ENCODE measurements around the gene RNF224. TPM values are rescaled to one million over a fixed set of nuclear protein-coding genes. Genes with fewer than 3 reads are reported as not detected.

Gene RNF224
- total and polyA plus RNA-seq, 2 of the 13 experiments (the other 11 are each of a cell fraction or from before 2014, with no cell fraction given) = 0.09 TPM; not detected in 1

- TF ChIP-seq, protein P1, sequence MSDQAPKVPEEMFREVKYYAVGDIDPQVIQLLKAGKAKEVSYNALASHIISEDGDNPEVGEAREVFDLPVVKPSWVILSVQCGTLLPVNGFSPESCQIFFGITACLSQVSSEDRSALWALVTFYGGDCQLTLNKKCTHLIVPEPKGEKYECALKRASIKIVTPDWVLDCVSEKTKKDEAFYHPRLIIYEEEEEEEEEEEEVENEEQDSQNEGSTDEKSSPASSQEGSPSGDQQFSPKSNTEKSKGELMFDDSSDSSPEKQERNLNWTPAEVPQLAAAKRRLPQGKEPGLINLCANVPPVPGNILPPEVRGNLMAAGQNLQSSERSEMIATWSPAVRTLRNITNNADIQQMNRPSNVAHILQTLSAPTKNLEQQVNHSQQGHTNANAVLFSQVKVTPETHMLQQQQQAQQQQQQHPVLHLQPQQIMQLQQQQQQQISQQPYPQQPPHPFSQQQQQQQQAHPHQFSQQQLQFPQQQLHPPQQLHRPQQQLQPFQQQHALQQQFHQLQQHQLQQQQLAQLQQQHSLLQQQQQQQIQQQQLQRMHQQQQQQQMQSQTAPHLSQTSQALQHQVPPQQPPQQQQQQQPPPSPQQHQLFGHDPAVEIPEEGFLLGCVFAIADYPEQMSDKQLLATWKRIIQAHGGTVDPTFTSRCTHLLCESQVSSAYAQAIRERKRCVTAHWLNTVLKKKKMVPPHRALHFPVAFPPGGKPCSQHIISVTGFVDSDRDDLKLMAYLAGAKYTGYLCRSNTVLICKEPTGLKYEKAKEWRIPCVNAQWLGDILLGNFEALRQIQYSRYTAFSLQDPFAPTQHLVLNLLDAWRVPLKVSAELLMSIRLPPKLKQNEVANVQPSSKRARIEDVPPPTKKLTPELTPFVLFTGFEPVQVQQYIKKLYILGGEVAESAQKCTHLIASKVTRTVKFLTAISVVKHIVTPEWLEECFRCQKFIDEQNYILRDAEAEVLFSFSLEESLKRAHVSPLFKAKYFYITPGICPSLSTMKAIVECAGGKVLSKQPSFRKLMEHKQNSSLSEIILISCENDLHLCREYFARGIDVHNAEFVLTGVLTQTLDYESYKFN (CRISPR knock-in tag; conservative IDR thresholded peaks at IDR 0.05) = peak; percentile 91
- TF ChIP-seq ZMYM2 (CRISPR knock-in tag; IDR thresholded peaks at IDR 0.05) = 0 out of 2 replicates have a peak, but pooled peaks have one; percentile 52
- TF ChIP-seq, protein P2, sequence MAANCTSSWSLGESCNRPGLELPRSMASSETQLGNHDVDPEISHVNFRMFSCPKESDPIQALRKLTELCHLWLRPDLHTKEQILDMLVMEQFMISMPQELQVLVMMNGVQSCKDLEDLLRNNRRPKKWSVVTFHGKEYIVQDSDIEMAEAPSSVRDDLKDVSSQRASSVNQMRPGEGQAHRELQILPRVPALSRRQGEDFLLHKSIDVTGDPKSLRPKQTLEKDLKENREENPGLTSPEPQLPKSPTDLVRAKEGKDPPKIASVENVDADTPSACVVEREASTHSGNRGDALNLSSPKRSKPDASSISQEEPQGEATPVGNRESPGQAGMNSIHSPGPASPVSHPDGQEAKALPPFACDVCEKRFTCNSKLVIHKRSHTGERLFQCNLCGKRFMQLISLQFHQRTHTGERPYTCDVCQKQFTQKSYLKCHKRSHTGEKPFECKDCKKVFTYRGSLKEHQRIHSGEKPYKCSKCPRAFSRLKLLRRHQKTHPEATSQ (CRISPR knock-in tag; IDR thresholded peaks at IDR 0.05; ENCODE audit: borderline replicate concordance) = no peak
- TF ChIP-seq, protein P3, sequence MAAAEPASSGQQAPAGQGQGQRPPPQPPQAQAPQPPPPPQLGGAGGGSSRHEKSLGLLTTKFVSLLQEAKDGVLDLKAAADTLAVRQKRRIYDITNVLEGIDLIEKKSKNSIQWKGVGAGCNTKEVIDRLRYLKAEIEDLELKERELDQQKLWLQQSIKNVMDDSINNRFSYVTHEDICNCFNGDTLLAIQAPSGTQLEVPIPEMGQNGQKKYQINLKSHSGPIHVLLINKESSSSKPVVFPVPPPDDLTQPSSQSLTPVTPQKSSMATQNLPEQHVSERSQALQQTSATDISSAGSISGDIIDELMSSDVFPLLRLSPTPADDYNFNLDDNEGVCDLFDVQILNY (CRISPR knock-in tag; conservative IDR thresholded peaks at IDR 0.05) = 0 out of 2 replicates have a peak, but pooled peaks have one; percentile 29
- no peak; the same call in none of the 2 replicates for TF ChIP-seq FOSL2 (CRISPR knock-in tag; IDR thresholded peaks at IDR 0.05)
- no peak for TF ChIP-seq GPBP1L1 (CRISPR knock-in tag; IDR thresholded peaks at IDR 0.05)
- TF ChIP-seq ZNF749 (CRISPR knock-in tag; IDR thresholded peaks at IDR 0.05; ENCODE audit: borderline replicate concordance) = 0 out of 2 replicates have a peak, but pooled peaks have one; percentile 59
- TF ChIP-seq ZXDC (CRISPR knock-in tag; IDR thresholded peaks at IDR 0.05) = 0 out of 2 replicates have a peak, but pooled peaks have one; percentile 23
- 0 out of 2 replicates have a peak, but pooled peaks have one; percentile 76 for TF ChIP-seq RFXANK (CRISPR knock-in tag; IDR thresholded peaks at IDR 0.05)
- TF ChIP-seq ZNF362 (CRISPR knock-in tag; IDR thresholded peaks at IDR 0.05; ENCODE audit: borderline replicate concordance) = no peak
- TF ChIP-seq ZBTB1 (CRISPR knock-in tag; IDR thresholded peaks at IDR 0.05; ENCODE audit: borderline replicate concordance) = no peak
- TF ChIP-seq TARDBP (CRISPR knock-in tag; IDR thresholded peaks at IDR 0.05) = peak; percentile 90
- peak; percentile 95 for TF ChIP-seq KAT8 (CRISPR knock-in tag; IDR thresholded peaks at IDR 0.05)
Measured at GRCh38 chr9:137200311-137201204, 26.7 kb upstream of the RNF224 start, which contains the start of gene TPRN (continued).
